ENCODE measurements around the gene MBD3L1.

Gene MBD3L1

DNA sequence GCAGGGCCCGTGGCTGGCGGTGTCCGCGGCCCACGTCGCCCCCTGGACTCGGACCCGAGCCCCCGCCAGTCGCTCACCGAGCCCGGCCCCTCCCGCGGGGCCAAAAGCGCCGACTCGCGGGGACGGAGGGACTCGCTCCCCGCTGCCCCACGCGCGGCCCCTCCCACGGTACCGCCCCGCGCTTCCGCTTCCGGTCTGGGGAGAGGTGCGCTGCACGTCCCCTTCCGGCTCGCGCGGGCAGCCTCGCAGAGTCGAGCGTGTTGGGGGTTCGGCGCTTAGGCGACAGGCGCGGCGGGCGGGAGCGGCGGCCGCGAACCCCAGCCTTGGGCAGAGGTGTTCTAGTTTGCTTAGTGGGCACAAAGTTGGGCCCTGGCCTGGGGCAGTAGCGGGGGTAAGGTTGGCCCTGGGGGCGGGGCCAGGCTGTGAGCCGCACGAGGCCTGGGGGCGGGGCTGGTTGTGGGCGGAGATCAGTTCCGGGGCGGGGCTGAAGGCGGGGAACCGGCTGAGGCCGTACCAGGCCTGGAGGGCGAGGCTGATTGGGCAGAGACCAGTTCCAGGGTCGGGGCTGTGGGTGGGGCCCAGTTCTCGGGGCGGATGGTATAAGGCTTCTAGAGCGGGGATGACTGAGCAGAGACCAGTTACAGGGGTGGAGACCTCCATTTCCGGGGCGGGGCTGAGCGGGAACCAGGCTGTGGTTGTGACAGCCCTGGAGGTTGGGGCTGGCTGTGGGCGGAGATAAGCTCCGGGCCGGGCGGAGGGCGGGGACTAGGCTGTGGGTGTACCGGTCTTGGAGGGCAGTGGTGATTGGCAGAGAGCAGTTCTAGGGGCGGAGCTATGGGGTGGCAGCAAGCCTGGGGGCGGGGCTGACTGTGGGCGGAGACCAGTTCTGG is at the start of gene MBD3L1, which contains the start of gene ZNF558:
TSS of gene MBD3L1 (plus strand) at position 246 of the 890 bp plus-strand sequence. CDS start 10,302 bp downstream, outside the sequence.
TSS of gene ZNF558 (minus strand) at position 173 of the 890 bp plus-strand sequence. CDS start 9,645 bp downstream, outside the sequence.
- no peak for TF ChIP-seq GATA2 (IDR thresholded peaks at IDR 0.05; ENCODE audit: low read depth, low read length)
- TF ChIP-seq GATA3 (IDR thresholded peaks at IDR 0.05; ENCODE audit: low read depth, low read length): no peak

GRCh38 chr19:8794823-8795222 is 37.4 kb upstream of the MBD3L1 start:
- TF ChIP-seq GATA3 (IDR thresholded peaks at IDR 0.05; ENCODE audit: low read depth, low read length): no peak
- no peak for TF ChIP-seq GATA2 (IDR thresholded peaks at IDR 0.05; ENCODE audit: low read depth, low read length)

DNA sequence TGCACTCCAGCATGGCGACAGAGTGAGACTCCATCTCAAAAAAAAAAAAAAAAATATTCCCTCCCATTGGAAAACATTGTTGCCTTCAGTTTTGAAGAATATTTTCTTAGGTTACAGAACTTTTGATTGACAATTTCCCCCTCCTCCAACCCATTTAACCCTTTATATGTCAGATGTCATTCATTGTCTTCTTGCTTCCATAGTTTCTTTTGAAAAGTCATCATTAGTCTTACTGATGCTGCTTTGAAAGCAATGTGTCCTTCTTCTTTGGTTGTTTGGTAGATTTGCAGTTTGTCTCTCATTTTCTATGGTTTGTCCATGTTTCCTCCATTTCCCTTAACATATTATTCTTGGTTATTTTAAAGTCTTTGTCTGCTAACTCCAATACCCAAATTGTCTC is 25.5 kb upstream of the MBD3L1 start:
- TF ChIP-seq GATA3 (IDR thresholded peaks at IDR 0.05; ENCODE audit: low read depth, low read length) (no peak), GATA2 (IDR thresholded peaks at IDR 0.05; ENCODE audit: low read depth, low read length) (no peak)

- TF ChIP-seq GATA2 (IDR thresholded peaks at IDR 0.05; ENCODE audit: low read depth, low read length) (no peak), GATA3 (IDR thresholded peaks at IDR 0.05; ENCODE audit: low read depth, low read length) (no peak)
Observed at GRCh38 chr19:8811315-8812172, 20.6 kb upstream of the MBD3L1 start.

DNA sequence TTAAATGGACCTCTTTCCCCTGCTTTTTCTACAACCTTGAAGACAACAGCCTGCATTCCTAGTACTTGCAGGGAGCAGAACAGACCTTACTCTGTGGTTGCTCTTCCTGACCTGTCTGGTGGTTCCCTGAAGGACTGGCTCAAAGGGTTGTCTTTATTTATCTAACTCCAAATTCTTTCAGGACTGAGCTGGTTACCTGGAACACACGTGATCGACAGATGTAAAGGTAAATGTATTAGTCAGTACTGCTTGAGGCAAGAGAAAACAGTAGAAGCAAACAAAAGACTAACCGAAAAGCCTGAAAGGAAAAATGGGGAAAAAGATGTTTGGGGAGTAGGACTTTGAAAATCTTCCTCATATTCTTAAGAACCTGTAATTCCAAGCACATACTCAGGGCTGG is 18.0 kb upstream of the MBD3L1 start:
- TF ChIP-seq GATA2 (IDR thresholded peaks at IDR 0.05; ENCODE audit: low read depth, low read length): no peak
- no peak for TF ChIP-seq GATA3 (IDR thresholded peaks at IDR 0.05; ENCODE audit: low read depth, low read length)

DNA sequence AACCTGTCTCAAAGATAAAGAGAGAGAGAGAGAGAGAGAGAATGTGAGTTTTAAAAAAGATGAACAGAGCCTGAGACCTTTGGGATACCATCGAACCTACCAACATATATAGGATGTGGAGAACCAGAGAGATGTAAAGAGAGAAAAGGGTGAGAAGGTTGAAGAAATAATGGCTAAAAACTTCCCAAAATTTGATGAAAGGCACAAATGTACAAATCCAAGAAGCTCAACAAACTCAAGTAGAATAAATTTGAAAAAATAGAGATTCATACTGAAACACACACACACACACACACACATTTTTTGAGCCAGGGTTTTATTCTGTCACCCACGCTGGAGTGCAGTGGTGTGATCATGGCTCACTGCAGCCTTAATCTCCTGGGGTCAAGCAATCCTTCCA is 16.4 kb upstream of the MBD3L1 start:
- TF ChIP-seq GATA2 (IDR thresholded peaks at IDR 0.05; ENCODE audit: low read depth, low read length) (no peak), GATA3 (IDR thresholded peaks at IDR 0.05; ENCODE audit: low read depth, low read length) (no peak)

- TF ChIP-seq GATA3 (IDR thresholded peaks at IDR 0.05; ENCODE audit: low read depth, low read length) (no peak), GATA2 (IDR thresholded peaks at IDR 0.05; ENCODE audit: low read depth, low read length) (no peak)
Observed at GRCh38 chr19:8820234-8820633, 11.9 kb upstream of the MBD3L1 start.

- TF ChIP-seq GATA3 (IDR thresholded peaks at IDR 0.05; ENCODE audit: low read depth, low read length) (no peak), GATA2 (IDR thresholded peaks at IDR 0.05; ENCODE audit: low read depth, low read length) (no peak)
Observed at GRCh38 chr19:8821748-8822241, 10.4 kb upstream of the MBD3L1 start.

- TF ChIP-seq GATA3 (IDR thresholded peaks at IDR 0.05; ENCODE audit: low read depth, low read length): no peak
- TF ChIP-seq GATA2 (IDR thresholded peaks at IDR 0.05; ENCODE audit: low read depth, low read length): no peak
Observed at GRCh38 chr19:8826371-8826770, 5.8 kb upstream of the MBD3L1 start.

DNA sequence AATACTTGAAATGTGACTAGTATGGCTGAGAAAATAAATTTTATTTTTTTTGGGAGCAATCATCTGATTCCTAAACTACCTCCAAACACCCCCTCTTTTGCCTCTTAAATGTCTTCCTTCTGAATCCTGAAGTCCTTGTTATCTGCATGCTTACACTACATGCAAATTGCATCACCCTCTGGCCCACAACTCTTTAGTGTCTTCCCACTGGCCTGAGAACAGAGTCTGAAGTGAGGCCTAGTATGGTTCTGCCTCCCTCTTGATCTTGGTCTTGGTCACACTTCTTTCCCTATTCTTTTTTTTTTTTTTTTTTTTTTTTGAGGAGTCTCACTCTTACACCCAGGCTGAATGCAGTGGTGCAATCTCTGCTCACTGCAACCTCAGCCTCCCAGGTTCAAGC is 4.9 kb upstream of the MBD3L1 start:
- TF ChIP-seq GATA2 (IDR thresholded peaks at IDR 0.05; ENCODE audit: low read depth, low read length) (no peak), GATA3 (IDR thresholded peaks at IDR 0.05; ENCODE audit: low read depth, low read length) (no peak)

GRCh38 chr19:8831373-8831772 is 804 bp upstream of the MBD3L1 start:
- TF ChIP-seq GATA2 (IDR thresholded peaks at IDR 0.05; ENCODE audit: low read depth, low read length): no peak
- no peak for TF ChIP-seq GATA3 (IDR thresholded peaks at IDR 0.05; ENCODE audit: low read depth, low read length)

DNA sequence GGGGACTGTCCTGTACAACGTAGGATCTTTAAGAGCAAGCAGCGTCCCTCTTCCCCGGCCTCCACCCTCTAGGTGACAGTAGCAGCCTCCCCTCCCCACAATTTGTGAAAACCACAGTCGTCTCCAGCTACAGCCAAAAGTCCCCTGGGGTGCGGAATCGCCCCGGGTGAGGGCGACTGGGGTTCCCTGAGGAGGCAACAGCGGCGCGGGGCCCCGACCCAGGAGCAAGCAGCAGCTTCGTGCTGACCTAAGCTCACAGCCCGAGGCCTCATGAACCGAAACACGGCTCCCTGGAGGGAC is 395 bp upstream of the MBD3L1 start:
- TF ChIP-seq GATA3 (IDR thresholded peaks at IDR 0.05; ENCODE audit: low read depth, low read length): no peak

DNA sequence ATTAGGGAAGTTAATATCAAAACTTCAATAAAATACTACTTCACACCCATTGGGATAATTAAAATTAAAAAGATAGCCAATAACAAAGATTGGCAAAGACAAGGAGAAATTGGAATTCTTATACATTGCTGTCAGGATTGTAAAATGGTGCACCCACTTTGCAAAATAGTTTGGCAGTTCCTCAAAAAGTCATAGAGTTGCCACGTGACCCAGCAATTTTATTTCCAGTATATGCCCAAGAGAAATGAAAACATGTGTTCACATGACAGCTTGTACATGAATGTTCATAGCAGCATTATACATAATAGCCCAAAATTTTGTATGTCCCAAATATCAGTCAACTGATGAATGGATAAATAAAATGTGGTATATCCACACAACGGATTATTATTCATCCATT is 3.3 kb downstream of the MBD3L1 start:
- TF ChIP-seq GATA3 (IDR thresholded peaks at IDR 0.05; ENCODE audit: low read depth, low read length) (no peak), GATA2 (IDR thresholded peaks at IDR 0.05; ENCODE audit: low read depth, low read length) (no peak)

DNA sequence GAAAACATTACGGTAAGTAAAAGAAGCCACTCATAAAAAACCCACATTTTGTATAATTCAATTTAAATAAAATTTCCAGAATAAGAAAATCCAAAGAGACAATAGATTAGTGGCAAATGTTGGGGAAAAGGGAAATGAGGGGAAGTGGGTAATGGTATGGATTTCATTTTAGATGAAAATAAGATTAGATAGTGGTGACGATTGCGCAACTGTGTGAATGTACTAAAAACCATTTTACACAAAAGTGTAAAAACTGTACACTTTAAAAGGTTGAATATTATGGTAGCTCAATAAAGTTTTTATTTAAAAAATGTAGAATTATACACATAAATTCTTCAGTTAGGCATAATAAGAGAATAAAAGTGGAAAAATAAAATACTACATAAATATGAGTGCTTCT is 3.7 kb downstream of the MBD3L1 start:
- no peak for TF ChIP-seq GATA3 (IDR thresholded peaks at IDR 0.05; ENCODE audit: low read depth, low read length)
- no peak for TF ChIP-seq GATA2 (IDR thresholded peaks at IDR 0.05; ENCODE audit: low read depth, low read length)
